Psoas muscle (tissue), 8 donors: Measurements from ENCODE around the gene PDZD2. TPM values are rescaled to one million over a fixed set of nuclear protein-coding genes. Genes with fewer than 3 reads are reported as not detected.
A peak's percentile ranks its signal among the peaks of the same experiment; 100 is the strongest.

Experiments
- ATAC-seq, 4 donors: fragments of 200-7000 bp; cut with Tn5 transposase; one replicate each; pipeline ENCODE4 v1.9.1; 2020; ENCODE audit warnings: moderate library complexity in 3 of 4, mild to moderate bottlenecking in 2 of 4
- DNase-seq, 2 donors: peaks; one replicate each; pipeline ENCODE4 v3.0.0-alpha.2; 2020
- H3K27ac ChIP-seq: fragments of 200-600 bp; one replicate; pipeline ENCODE4 v1.8.0; 2022
- H3K27me3 ChIP-seq, 3 donors: fragments of 200-600 bp in 1 of 3; one replicate each; pipeline versions ENCODE4 v1.6.1 to v1.8.0; 2013 to 2022; ENCODE audit warnings: low read length in 2 of 3, mild to moderate bottlenecking in 2 of 3, moderate library complexity in 1 of 3; ENCODE audit not compliant: insufficient read depth in 3 of 3
- H3K36me3 ChIP-seq, 2 donors: fragments of 200-600 bp in 1 of 2; one replicate each; pipeline versions ENCODE4 v1.6.1 to v1.8.0; 2013 to 2022; ENCODE audit warnings: low read depth in 1 of 2, mild to moderate bottlenecking in 1 of 2, moderate library complexity in 1 of 2; ENCODE audit not compliant: insufficient read depth in 1 of 2
- H3K4me1 ChIP-seq: fragments of 200-600 bp; one replicate; pipeline ENCODE4 v1.8.0; 2022
- H3K4me3 ChIP-seq: fragments of 200-600 bp; one replicate; pipeline ENCODE4 v1.8.0; 2022; ENCODE audit warnings: mild to moderate bottlenecking
- H3K9me3 ChIP-seq: fragments of 200-600 bp; one replicate; pipeline ENCODE4 v1.8.0; 2022
- CTCF ChIP-seq: fragments of 200-600 bp; IDR thresholded peaks from one replicate; pipeline ENCODE4 v1.8.0; 2022; ENCODE audit warnings: antibody characterized with exemption
- WGBS, 3 donors: extraction: QIAGEN DNeasy Blood & Tissue Kit; methylation state at CpG; one replicate each; pipeline versions ENCODE4 v1.1.6 to v1.1.7; 2013; 5-methylcytosine and 5-hydroxymethylcytosine counted together
- intact Hi-C, 2 donors: fragments of 100-400 bp; cut with DNase I; formaldehyde crosslinking; loops; one replicate each; pipeline versions ENCODE4 v1.11.0 to v1.14.2; 2022
- polyA plus RNA-seq, 3 donors: library from polyadenylated mRNA; stranded (reverse); fragments of 200-250 nt; gene quantifications; one replicate each; pipeline ENCODE4 v1.2.3, GENCODE V29; 2013
- total RNA-seq, 4 donors: library from RNA; stranded (reverse); fragmentation: NEBNext Ultra II Directional in 2 of 4; extraction: Animal tissue kit (Norgen Biotek cat#: 25700) in 2 of 4; gene quantifications; one replicate each; pipeline versions ENCODE4 v1.2.1 to v1.2.4, GENCODE V29; 2021 to 2023
- donor health status: healthy with polysubstance abuse.
- donor health status: DM: no; HTN: no; CAD: no; lungs with moderate emphysema.
- donor health status: Bipolar disorder and iron deficiency.
- donor health status: healthy.
- donor health status: DM: yes; HTN: yes; CAD: no.
- donor health status: DM: no; HTN: no; CAD: no.
- donor health status: DM: no; HTN: no; CAD: no.
- donor health status: DM: yes; HTN: yes; CAD: no.

Gene PDZD2
- total and polyA plus RNA-seq, 7 donors = 1.4 to 17.5 (median 4.5) TPM

- intact Hi-C loops = no loop called here
- Histone ChIP-seq H3K27ac (no peak overlapping the region), H3K9me3 (no peaks in the 10 kb centered on the region), H3K27me3 (no peaks in the 10 kb centered on the region), H3K4me3 (no peak overlapping the region), H3K36me3 (no peaks in the 10 kb centered on the region), H3K4me1 (no peaks in the 10 kb centered on the region)
- no peak for TF ChIP-seq CTCF
- ATAC-seq (no peak), DNase-seq (no peak)
- WGBS, 3 donors = 85 to 90% (median 88%) methylated on average over 4 of the region's 4 CpGs
Observed at GRCh38 chr5:32082701-32083100, 443.8 kb downstream of the PDZD2 start.

GRCh38 chr5:32083981-32084430, 445.1 kb downstream of the PDZD2 start:
- no peak overlapping the region for H3K27ac ChIP-seq
- DNase-seq = no peak
- no peak overlapping the region for H3K4me3 ChIP-seq
- no peaks in the 10 kb centered on the region for H3K9me3 ChIP-seq
- no peaks in the 10 kb centered on the region for H3K27me3 ChIP-seq
- no peaks in the 10 kb centered on the region for H3K4me1 ChIP-seq
- peak; percentile 20 to 49 (median 32) for ATAC-seq
- intact Hi-C loops = no loop called here
- WGBS, 3 donors = 54 to 70% (median 54%) methylated on average over 10 of the region's 10 CpGs
- no peaks in the 10 kb centered on the region for H3K36me3 ChIP-seq
- no peak for TF ChIP-seq CTCF

- DNase-seq = no peak
- no peak overlapping the region for H3K27ac ChIP-seq
- no peak for ATAC-seq
- no peak overlapping the region for H3K4me3 ChIP-seq
- intact Hi-C loops = no loop called here
- H3K9me3 ChIP-seq = no peaks in the 10 kb centered on the region
- no peaks in the 10 kb centered on the region for H3K27me3 ChIP-seq
- 89 to 91% (median 89%) methylated on average over 23 to 24 of the region's 24 CpGs for WGBS, 3 donors
- H3K36me3 ChIP-seq = peaks cover 0 to 3% of the 10 kb centered on the region in 2 donors
- peaks cover 4% of the 10 kb centered on the region for H3K4me1 ChIP-seq
- no peak for TF ChIP-seq CTCF
Observed at GRCh38 chr5:32087086-32088082, 448.5 kb downstream of the PDZD2 start.

GRCh38 chr5:32088214-32088613, 449.3 kb downstream of the PDZD2 start:
- Histone ChIP-seq H3K4me1 (peaks cover 12% of the 10 kb centered on the region), H3K9me3 (no peaks in the 10 kb centered on the region), H3K4me3 (no peak overlapping the region), H3K27me3 (no peaks in the 10 kb centered on the region), H3K27ac (no peak overlapping the region), H3K36me3 (peaks cover 0 to 3% of the 10 kb centered on the region in 2 donors)
- ATAC-seq (no peak), DNase-seq (no peak)
- intact Hi-C loops = no loop called here
- no peak for TF ChIP-seq CTCF
- 65 to 85% (median 69%) methylated on average over 12 of the region's 12 CpGs for WGBS, 3 donors
